ENCODE results near the gene FHOD3.
"Not testable (repeated sequence)": the region's sequence is repeated elsewhere in the genome, so short reads cannot be mapped to it uniquely, and the experiment has no call there.

Gene FHOD3

GRCh38 chr18:36814994-36815393, 517.5 kb downstream of the FHOD3 start:
- DNase-seq = peak; percentile 92

- DNase-seq = not testable (repeated sequence)
Observed at GRCh38 chr18:36816096-36816495, 518.6 kb downstream of the FHOD3 start.

GRCh38 chr18:36817039-36817438, 519.5 kb downstream of the FHOD3 start:
- DNase-seq = no peak

GRCh38 chr18:36818652-36819051, 521.1 kb downstream of the FHOD3 start:
- no peak for DNase-seq

- no peak for DNase-seq
Observed at GRCh38 chr18:36819621-36820020, 522.1 kb downstream of the FHOD3 start.

- no peak for DNase-seq
Observed at GRCh38 chr18:36821681-36822080, 524.2 kb downstream of the FHOD3 start.

GRCh38 chr18:36825526-36825925, 528.0 kb downstream of the FHOD3 start:
- DNase-seq = no peak

- no peak for DNase-seq
Observed at GRCh38 chr18:36826556-36826955, 529.0 kb downstream of the FHOD3 start.

GRCh38 chr18:36828157-36828629, 530.7 kb downstream of the FHOD3 start:
- no peak for DNase-seq

- DNase-seq = peak; percentile 98
Observed at GRCh38 chr18:36828630-36829361, 531.3 kb downstream of the FHOD3 start, which contains the start of the genes KIAA1328 and TPGS2. KIAA1328 (plus strand) TSS chr18:36829127; CDS start chr18:36829139, 12 bp downstream. TPGS2 (minus strand) TSS chr18:36829002; CDS start chr18:36828767, 235 bp downstream.

Measured in NCI-H2171 (cell line).